ENCODE data around the gene NOD1.

DNA sequence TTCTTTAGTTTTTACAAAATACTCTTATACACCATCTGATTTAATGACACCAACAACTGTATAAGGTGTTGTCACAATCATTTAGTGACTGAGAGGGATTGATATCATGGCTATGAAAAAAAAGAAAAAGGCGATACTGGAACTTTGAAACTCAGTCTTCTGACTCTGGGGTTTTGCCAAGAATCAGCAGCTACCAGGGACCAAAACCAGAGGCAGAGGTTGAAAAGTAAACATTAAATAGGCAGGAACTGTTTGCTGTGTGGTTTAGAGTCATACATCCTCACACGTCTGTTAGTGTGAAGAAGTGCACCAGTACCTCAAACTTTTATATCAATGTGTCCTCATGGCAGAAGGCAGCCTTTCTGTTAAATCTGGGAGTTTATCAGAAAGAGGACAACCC lies 46.0 kb upstream of the NOD1 start:
- TF ChIP-seq, protein P1, sequence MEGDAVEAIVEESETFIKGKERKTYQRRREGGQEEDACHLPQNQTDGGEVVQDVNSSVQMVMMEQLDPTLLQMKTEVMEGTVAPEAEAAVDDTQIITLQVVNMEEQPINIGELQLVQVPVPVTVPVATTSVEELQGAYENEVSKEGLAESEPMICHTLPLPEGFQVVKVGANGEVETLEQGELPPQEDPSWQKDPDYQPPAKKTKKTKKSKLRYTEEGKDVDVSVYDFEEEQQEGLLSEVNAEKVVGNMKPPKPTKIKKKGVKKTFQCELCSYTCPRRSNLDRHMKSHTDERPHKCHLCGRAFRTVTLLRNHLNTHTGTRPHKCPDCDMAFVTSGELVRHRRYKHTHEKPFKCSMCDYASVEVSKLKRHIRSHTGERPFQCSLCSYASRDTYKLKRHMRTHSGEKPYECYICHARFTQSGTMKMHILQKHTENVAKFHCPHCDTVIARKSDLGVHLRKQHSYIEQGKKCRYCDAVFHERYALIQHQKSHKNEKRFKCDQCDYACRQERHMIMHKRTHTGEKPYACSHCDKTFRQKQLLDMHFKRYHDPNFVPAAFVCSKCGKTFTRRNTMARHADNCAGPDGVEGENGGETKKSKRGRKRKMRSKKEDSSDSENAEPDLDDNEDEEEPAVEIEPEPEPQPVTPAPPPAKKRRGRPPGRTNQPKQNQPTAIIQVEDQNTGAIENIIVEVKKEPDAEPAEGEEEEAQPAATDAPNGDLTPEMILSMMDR (IDR thresholded peaks at IDR 0.05) = no peak
- TF ChIP-seq EZH2 (IDR thresholded peaks at IDR 0.05; ENCODE audit: borderline replicate concordance, insufficient read depth, low read depth, low read length, poor library complexity, severe bottlenecking) = no peak
